Measurements from ENCODE around the gene ITM2B.

- no peak for TF ChIP-seq RFX5 (IDR thresholded peaks at IDR 0.05; ENCODE audit: low read depth, low read length)
- no peak for TF ChIP-seq NRF1 (conservative IDR thresholded peaks at IDR 0.05; ENCODE audit: low read depth, low read length)
- TF ChIP-seq, protein P1, sequence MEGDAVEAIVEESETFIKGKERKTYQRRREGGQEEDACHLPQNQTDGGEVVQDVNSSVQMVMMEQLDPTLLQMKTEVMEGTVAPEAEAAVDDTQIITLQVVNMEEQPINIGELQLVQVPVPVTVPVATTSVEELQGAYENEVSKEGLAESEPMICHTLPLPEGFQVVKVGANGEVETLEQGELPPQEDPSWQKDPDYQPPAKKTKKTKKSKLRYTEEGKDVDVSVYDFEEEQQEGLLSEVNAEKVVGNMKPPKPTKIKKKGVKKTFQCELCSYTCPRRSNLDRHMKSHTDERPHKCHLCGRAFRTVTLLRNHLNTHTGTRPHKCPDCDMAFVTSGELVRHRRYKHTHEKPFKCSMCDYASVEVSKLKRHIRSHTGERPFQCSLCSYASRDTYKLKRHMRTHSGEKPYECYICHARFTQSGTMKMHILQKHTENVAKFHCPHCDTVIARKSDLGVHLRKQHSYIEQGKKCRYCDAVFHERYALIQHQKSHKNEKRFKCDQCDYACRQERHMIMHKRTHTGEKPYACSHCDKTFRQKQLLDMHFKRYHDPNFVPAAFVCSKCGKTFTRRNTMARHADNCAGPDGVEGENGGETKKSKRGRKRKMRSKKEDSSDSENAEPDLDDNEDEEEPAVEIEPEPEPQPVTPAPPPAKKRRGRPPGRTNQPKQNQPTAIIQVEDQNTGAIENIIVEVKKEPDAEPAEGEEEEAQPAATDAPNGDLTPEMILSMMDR (IDR thresholded peaks at IDR 0.05 in 2 of 3, conservative IDR thresholded peaks at IDR 0.05 in 1 of 3; ENCODE audit: control insufficient read depth in 2 of 3, extremely low read depth in 1 of 3, insufficient read depth in 1 of 3, low read depth in 3 of 3, low read length in 3 of 3) = no peak
- TF ChIP-seq SMC3 (IDR thresholded peaks at IDR 0.05; ENCODE audit: borderline replicate concordance, low read length) = no peak
- no peak for TF ChIP-seq FOS (IDR thresholded peaks at IDR 0.05; ENCODE audit: borderline replicate concordance, extremely low read depth, insufficient read length)
- TF ChIP-seq, protein P2, sequence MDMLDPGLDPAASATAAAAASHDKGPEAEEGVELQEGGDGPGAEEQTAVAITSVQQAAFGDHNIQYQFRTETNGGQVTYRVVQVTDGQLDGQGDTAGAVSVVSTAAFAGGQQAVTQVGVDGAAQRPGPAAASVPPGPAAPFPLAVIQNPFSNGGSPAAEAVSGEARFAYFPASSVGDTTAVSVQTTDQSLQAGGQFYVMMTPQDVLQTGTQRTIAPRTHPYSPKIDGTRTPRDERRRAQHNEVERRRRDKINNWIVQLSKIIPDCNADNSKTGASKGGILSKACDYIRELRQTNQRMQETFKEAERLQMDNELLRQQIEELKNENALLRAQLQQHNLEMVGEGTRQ (IDR thresholded peaks at IDR 0.05; ENCODE audit: borderline replicate concordance, low read depth, low read length) = no peak
- TF ChIP-seq YY1 (IDR thresholded peaks at IDR 0.05; ENCODE audit: low read depth, low read length) = no peak
Observed at GRCh38 chr13:48235341-48236135, 2.5 kb downstream of the ITM2B start.

Data from GM12878 (cell line).